Testis (tissue), 2 donors: Measurements from ENCODE around the gene DCLK2.

Source experiments
- CTCF ChIP-seq, 3 experiments: fragments of 450-650 bp in 2 of 3; fragments of 200-600 bp in 1 of 3; sonication (generic) in 1 of 3; IDR thresholded peaks; one replicate each; pipeline ENCODE4 v1.5.1; 2016 to 2019; ENCODE audit warnings: antibody characterized with exemption in 3 of 3, mild to moderate bottlenecking in 2 of 3, moderate library complexity in 1 of 3
- POLR2A ChIP-seq: fragments of 450-650 bp; IDR thresholded peaks from one replicate; pipeline ENCODE4 v1.6.1; 2017; ENCODE audit warnings: antibody characterized with exemption, mild to moderate bottlenecking, moderate library complexity

- TF ChIP-seq CTCF (IDR thresholded peaks at IDR 0.05): no peak
- no peak for TF ChIP-seq POLR2A
Measured at GRCh38 chr4:150182794-150183193, 104.5 kb downstream of the DCLK2 start.
